Measurements from ENCODE around the gene TTC21B.

Gene TTC21B

DNA sequence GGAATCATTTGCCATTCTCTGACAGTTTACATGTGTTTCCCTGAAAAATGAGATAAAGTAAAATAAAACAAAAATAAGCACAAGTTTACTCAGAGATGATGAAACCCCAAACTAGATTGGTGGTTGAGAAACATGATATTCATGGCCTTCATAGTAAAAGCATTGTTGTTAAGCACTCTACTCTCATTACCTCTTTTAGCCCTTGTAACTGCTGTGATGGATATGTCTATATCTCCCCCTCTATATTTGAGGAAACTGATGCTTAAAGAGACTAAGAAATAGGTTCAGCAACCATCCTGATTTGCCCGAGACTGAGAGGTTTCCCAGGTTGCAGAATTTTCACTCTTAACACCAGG lies 125.7 kb downstream of the TTC21B start:
- no peak for DNase-seq

DNA sequence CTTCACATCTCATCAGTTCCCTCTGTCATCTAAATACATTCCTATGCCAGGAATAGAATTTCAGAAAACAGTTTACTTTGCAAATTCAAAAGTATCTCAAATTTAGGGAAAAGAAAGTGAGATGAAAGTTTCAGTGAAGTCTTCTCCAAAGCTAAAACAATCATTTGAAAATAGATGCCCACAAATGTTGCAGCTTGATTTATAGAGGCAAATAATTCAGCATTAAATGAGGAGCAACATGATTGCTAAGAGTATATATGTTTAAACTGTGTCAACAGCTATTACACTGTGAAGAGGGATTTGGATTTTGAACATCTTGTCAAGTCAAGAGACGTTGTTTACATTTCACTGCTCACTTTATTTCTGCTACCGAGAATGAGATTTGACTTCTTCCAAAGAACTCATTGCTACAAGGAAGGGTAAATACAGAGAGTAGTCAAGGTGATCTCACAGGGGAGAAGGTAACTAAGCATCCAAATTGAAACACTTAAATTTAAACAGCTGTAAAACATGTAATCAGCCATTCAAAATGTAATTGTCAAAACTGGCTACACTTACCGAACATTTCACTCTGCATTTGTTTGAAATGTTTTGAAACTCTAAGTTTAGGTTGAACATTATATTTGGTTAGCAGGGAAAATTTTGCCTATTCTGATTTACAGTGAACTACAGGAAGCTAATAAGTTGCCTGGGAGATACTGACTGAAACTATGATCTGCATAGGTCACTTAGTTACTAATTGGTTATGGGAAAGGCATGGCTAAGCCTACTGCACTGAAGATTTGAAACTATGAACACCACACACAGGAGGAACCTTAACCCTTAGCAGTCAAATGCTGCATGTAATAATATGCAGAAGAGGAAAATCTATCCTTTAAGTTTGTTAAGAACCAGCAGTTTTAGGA lies 126.3 kb downstream of the TTC21B start:
- DNase-seq: no peak

- DNase-seq: no peak
These were observed 128.5 kb downstream of the TTC21B start for GRCh38 chr2:165825041-165825440.
